HFF-Myc (cell line): Measurements from ENCODE around the gene LTBP1.

Source experiments
- DNase-seq: peaks from one replicate; pipeline ENCODE4 v3.0.0-alpha.2; 2011; ENCODE audit warnings: low read depth; ENCODE audit errors: extremely low read depth
- H3K4me3 ChIP-seq: replicated peaks from 2 replicates; pipeline ENCODE4 v1.5.1; 2011; ENCODE audit warnings: low read depth, mild to moderate bottlenecking, control low read depth, low read length
- TF ChIP-seq, protein P1 (sequence below): IDR thresholded peaks from 2 replicates; pipeline ENCODE4 v1.5.1; 2012; ENCODE audit warnings: mild to moderate bottlenecking, low read depth, low read length, control low read depth; ENCODE audit errors: missing control alignments

Gene LTBP1

DNA sequence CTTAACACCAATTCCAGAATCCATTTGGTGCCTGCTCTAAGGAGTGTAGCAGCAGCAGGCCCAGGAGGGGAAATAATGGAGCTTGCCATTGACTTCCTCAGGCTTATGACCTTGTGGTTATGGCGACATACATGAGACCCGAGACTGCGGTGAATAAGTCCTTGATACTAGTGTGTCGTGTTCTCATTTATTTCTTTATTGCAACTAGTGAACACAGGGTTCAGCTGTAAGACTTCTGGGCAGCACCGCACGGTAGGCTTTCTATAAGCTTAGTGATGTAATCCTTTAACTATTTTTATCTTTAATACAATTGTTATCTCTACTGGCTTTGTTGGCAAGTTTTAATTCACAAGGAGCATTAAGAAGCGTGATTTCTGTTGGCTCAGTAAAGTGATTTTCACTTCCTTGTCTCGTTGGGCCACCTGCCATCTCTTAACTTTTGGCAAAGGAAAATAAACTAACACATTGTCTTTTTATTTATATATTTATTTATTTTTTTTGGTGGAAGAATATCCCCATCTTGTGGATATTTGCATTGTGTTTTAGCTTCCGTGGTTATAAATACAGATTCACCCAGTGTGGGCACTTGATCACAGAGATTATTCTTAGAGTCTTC is 139.8 kb downstream of the LTBP1 start:
- TF ChIP-seq, protein P1, sequence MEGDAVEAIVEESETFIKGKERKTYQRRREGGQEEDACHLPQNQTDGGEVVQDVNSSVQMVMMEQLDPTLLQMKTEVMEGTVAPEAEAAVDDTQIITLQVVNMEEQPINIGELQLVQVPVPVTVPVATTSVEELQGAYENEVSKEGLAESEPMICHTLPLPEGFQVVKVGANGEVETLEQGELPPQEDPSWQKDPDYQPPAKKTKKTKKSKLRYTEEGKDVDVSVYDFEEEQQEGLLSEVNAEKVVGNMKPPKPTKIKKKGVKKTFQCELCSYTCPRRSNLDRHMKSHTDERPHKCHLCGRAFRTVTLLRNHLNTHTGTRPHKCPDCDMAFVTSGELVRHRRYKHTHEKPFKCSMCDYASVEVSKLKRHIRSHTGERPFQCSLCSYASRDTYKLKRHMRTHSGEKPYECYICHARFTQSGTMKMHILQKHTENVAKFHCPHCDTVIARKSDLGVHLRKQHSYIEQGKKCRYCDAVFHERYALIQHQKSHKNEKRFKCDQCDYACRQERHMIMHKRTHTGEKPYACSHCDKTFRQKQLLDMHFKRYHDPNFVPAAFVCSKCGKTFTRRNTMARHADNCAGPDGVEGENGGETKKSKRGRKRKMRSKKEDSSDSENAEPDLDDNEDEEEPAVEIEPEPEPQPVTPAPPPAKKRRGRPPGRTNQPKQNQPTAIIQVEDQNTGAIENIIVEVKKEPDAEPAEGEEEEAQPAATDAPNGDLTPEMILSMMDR: no peak

DNA sequence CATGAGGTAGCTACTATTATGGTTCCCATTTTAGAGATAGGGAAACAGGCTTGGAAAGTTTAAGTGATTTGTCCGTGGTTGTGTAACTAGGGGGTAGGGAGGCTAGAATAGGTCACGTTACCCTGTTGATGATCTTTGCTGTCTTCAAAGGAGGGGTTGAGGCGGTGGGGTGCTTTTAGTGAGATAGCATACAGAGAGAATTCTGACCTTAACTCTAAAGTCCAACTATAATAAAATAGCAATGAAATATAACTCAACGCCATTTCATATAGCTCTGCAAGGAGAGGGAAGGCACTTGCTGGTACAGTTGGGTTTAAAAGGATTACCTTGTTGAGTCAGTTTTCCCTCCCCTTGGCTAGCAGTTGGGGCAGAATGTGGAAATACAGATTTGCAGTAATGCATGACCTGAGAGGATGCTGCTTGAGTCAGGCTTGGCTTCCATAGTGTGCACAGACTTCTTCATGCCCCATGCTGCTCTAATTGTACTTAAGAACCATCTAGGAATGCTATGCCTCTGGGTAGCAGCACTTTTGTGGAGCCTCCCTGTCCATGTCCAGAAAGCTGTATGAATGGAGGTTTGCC is 143.9 kb downstream of the LTBP1 start:
- TF ChIP-seq, protein P1: no peak
- DNase-seq: no peak
- no peak overlapping the region for H3K4me3 ChIP-seq

More for the DNA sequence above, 139.8 kb downstream of the LTBP1 start:
- H3K4me3 ChIP-seq: no peak overlapping the region
- no peak for DNase-seq

DNA sequence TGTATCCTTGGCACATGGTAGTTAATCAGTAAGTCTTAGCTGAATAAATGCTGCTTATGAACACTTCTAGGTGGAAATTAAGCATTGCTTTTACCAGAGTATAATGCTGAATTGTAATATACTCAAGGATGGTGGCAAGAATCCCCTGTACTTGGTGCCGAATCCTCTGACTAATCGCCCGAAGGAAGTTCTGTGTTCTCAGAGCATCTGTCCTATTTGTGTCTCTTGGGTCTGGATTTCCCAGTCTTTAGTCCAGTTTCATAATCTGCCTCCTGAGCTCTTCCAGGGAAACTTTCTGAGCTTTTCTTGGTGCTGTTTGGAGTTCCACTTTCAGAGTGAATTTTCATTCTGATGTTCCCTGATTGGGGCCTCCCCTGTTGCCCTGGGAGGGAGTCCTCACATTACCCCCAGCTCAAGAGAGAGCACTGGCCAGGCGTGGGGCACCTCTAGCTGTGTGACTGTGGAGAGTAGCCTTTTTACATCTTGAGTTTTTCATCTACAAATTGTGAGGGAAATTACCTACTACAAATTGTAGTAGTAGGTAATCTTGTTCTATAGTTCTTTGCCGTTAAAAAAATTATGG is 144.9 kb downstream of the LTBP1 start:
- H3K4me3 ChIP-seq: no peak overlapping the region
- TF ChIP-seq, protein P1: no peak
- no peak for DNase-seq

DNA sequence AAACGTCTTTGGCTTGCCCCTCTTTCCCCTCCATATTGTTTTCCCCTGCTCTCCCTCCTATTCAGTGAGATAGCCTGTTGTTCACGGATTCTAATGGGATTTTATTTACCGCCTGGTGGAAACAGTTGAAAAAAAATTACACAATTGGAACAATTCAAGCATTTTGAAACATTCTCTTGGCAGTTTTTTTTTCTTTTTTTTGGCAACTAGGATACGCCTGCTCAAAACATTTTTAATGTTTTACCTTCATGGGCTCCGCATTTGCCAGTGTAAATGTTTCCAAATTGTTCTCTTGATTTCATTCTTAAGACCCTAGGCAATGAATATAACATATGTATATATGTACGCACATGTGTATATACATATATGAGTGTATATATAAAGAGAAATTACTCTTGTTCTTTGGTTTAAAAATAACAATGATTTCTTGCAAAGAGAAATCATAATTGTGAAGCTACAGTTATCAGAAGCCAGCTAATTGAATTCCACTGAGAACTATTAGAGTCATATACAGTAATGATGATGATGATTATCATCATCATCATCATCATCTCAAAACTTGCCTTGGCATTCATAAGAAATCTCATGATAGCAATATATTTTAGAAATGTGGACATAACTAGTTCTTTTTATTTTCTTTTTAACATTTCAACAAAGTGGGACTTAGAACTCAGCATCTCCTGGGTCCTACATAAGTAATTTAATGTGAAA is 146.7 kb downstream of the LTBP1 start:
- no peak for DNase-seq
- TF ChIP-seq, protein P1: no peak
- no peak overlapping the region for H3K4me3 ChIP-seq

DNA sequence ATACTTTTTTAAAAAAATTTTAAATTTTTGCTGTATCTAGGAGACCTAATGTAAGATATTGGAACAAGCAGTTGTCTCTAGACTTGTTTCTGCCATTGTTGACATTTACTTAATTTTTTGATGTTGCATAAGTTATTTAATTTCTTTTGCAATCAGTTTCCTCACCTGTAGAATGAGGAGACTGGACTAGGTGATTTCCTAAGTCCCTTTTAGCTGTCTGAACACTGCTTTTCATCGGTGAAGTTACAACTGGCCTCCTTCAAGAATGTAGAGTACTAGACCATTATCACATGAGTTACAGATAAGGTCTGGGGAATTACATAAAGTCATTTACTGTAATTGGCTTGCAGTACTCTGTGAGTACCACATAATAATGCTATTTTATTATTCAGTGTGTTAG is 147.6 kb downstream of the LTBP1 start:
- TF ChIP-seq, protein P1: no peak
- no peak for DNase-seq
- no peak overlapping the region for H3K4me3 ChIP-seq

DNA sequence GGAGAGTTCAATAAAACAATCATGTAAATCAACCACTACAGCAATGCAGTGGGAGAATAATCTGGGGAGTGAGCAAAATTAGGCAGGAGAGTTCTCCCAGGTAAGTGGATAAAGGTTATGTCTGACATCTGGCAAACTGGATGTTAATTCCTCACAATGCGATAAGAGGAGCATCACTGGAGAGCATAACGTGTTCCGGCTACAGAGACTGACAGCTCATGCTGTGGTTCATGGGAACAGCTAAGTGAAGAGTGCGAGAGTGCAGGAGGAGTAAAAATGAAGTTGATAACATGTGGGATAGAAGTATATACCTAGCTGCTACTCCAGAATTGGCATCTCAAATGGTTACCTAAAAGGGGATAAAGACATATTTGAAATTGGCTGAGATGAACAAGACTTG is 153.2 kb downstream of the LTBP1 start:
- TF ChIP-seq, protein P1: no peak
- no peak for DNase-seq
- no peak overlapping the region for H3K4me3 ChIP-seq
